Measurements from ENCODE around the gene GLYR1. TPM values are rescaled to one million over a fixed set of nuclear protein-coding genes. Genes with fewer than 3 reads are reported as not detected.

GLYR1 gene
- total and polyA plus RNA-seq, 9 of the 15 experiments (the other 6 are each of a cell fraction or from before 2014, with no cell fraction given): 6.7 to 99.2 (median 60.2) TPM

DNA sequence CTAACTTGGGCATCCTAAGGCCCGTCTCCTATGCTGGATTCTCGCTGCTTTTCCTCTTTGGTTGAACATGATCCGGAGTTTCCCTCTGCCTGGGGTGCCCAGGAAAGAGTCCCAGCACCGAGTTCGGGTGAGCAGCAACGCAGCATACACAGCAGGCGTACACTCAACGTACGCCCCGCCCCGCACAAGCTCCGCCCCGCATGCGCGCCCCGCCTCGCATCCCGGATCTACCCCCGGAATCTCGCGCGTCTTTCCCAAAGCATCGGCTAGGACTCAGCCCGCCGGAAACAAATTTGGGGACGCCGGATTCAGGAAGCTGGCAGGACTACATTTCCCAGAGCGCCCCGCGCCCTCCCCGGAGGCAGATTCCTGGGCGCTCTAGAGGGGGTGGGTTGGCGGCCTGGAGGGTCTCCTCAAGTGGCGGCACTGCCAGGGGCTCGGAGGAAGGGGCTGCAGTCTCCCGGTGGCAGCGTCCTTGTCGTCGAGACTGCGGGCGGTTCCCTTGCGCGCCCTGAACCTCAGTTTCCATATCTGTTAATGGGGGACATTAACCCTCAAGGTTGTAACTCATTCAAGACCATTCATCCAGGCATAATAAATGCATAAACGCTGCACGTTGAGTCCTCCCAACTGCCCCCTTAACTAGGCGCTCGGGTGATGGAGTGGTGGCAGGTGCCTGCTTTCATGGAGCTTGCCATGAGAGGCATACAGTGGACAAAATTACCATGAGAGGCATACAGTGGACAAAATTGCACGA, 78.4 kb downstream of the GLYR1 start (continued):
- TF ChIP-seq ZNF764 (CRISPR knock-in tag; IDR thresholded peaks at IDR 0.05; ENCODE audit: low read depth): no peak
- TF ChIP-seq KDM1A (IDR thresholded peaks at IDR 0.05): peak; percentile 89 to 95
- no peak for TF ChIP-seq ZNF407 (IDR thresholded peaks at IDR 0.05; ENCODE audit: low read depth)
- peak; percentile 74 to 98 (median 88); a peak in 5 of 6 replicates for TF ChIP-seq ZBTB11 (CRISPR knock-in tag; IDR thresholded peaks at IDR 0.05)
- TF ChIP-seq, protein P1, sequence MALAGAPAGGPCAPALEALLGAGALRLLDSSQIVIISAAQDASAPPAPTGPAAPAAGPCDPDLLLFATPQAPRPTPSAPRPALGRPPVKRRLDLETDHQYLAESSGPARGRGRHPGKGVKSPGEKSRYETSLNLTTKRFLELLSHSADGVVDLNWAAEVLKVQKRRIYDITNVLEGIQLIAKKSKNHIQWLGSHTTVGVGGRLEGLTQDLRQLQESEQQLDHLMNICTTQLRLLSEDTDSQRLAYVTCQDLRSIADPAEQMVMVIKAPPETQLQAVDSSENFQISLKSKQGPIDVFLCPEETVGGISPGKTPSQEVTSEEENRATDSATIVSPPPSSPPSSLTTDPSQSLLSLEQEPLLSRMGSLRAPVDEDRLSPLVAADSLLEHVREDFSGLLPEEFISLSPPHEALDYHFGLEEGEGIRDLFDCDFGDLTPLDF (CRISPR knock-in tag; IDR thresholded peaks at IDR 0.05): 0 out of 2 replicates have a peak, but pooled peaks have one; percentile 45
- TF ChIP-seq, protein P2, sequence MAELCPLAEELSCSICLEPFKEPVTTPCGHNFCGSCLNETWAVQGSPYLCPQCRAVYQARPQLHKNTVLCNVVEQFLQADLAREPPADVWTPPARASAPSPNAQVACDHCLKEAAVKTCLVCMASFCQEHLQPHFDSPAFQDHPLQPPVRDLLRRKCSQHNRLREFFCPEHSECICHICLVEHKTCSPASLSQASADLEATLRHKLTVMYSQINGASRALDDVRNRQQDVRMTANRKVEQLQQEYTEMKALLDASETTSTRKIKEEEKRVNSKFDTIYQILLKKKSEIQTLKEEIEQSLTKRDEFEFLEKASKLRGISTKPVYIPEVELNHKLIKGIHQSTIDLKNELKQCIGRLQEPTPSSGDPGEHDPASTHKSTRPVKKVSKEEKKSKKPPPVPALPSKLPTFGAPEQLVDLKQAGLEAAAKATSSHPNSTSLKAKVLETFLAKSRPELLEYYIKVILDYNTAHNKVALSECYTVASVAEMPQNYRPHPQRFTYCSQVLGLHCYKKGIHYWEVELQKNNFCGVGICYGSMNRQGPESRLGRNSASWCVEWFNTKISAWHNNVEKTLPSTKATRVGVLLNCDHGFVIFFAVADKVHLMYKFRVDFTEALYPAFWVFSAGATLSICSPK (IDR thresholded peaks at IDR 0.05; ENCODE audit: borderline replicate concordance): no peak
- TF ChIP-seq RBBP5 (IDR thresholded peaks at IDR 0.05; ENCODE audit: borderline replicate concordance, insufficient read depth, low read length, poor library complexity, severe bottlenecking): peak; percentile 42
- peak; percentile 96 for TF ChIP-seq NRF1 (conservative IDR thresholded peaks at IDR 0.05 in 1 of 2, IDR thresholded peaks at IDR 0.05 in 1 of 2)
- TF ChIP-seq SMAD1 (IDR thresholded peaks at IDR 0.05; ENCODE audit: low read depth, low read length, partially characterized antibody): no peak

Measured in K562 (cell line).